Measurements from ENCODE around the gene DDX1. TPM values are rescaled to one million over a fixed set of nuclear protein-coding genes. Genes with fewer than 3 reads are reported as not detected.

The DDX1 gene
- total RNA-seq, 1 donor from 2014 or later: 68.6 TPM

DNA sequence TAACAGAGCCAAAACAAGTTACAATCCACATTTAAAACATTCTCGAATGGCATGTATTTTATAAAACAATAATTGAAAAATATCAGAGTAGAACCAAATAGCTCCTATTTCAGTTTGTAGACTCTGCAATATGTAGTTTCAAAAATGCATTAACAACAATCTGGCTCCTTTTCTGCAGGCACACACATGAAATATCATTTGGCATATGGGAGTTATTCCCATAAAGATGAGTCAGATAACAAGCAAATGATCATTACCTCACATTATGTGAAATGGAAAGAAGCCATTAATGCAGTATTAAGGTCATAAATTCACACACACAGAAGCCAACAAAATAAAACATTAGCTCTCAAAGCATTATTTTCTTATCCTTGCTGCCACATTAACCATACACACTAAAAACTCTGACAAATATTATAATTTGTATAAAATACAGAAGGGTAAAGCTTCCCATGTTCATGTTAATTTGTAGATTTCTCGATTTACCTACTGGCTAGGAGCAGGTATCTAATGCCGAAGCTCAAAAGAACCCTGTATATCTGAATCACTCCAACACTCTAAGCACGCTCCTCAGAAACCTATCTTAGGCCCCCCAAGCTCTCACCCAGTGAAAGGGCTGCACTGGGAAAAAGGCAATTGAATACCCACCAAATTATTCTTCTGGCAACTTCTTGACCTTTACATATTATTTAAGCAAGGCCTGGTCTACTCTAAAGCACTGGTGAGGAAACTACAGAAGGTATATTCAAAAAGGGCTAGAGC is 44.4 kb upstream of the DDX1 start:
- DNase-seq (no peak), ATAC-seq (no peak)
- TF ChIP-seq, protein P1, sequence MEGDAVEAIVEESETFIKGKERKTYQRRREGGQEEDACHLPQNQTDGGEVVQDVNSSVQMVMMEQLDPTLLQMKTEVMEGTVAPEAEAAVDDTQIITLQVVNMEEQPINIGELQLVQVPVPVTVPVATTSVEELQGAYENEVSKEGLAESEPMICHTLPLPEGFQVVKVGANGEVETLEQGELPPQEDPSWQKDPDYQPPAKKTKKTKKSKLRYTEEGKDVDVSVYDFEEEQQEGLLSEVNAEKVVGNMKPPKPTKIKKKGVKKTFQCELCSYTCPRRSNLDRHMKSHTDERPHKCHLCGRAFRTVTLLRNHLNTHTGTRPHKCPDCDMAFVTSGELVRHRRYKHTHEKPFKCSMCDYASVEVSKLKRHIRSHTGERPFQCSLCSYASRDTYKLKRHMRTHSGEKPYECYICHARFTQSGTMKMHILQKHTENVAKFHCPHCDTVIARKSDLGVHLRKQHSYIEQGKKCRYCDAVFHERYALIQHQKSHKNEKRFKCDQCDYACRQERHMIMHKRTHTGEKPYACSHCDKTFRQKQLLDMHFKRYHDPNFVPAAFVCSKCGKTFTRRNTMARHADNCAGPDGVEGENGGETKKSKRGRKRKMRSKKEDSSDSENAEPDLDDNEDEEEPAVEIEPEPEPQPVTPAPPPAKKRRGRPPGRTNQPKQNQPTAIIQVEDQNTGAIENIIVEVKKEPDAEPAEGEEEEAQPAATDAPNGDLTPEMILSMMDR (IDR thresholded peaks at IDR 0.05): no peak
- Histone ChIP-seq H3K36me3 (peaks cover 40% of the 10 kb centered on the region), H3K4me3 (no peak overlapping the region), H3K27ac (no peak overlapping the region), H3K9me3 (no peaks in the 10 kb centered on the region), H3K4me1 (no peaks in the 10 kb centered on the region), H3K27me3 (no peaks in the 10 kb centered on the region)
- intact Hi-C loops (cut with DNase I): no loop called here

GRCh38 chr2:15548974-15549373 is 42.7 kb upstream of the DDX1 start:
- no peak overlapping the region for H3K27ac ChIP-seq
- intact Hi-C loops (cut with DNase I): no loop called here
- no peak for ATAC-seq
- H3K4me3 ChIP-seq: no peak overlapping the region
- no peaks in the 10 kb centered on the region for H3K27me3 ChIP-seq
- TF ChIP-seq, protein P1 (IDR thresholded peaks at IDR 0.05): no peak
- H3K36me3 ChIP-seq: peaks cover 50% of the 10 kb centered on the region
- DNase-seq: no peak
- H3K9me3 ChIP-seq: no peaks in the 10 kb centered on the region
- no peaks in the 10 kb centered on the region for H3K4me1 ChIP-seq

DNA sequence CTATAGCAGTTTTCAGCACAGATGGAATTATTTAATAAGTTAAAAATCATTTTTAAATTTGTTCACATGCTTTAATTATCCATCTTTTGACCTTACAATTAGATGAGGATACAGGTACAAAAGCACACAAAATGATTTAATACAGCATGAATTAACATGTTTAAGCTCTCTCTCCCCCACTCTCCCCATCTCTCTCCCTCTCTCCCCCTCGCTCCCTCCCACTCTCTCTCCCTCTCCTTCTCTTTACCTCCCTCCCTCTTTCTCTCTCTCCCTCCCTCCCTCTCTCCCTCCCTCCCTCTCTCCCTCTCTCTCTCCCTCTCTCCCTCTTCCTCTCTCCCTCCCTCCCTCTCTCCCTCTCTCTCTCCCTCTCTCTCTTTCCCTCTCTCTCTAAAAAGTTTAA is 38.1 kb upstream of the DDX1 start:
- Histone ChIP-seq H3K9me3 (no peaks in the 10 kb centered on the region), H3K4me3 (no peak overlapping the region), H3K4me1 (peaks cover 1% of the 10 kb centered on the region), H3K36me3 (peaks cover 42% of the 10 kb centered on the region), H3K27me3 (no peaks in the 10 kb centered on the region), H3K27ac (no peak overlapping the region)
- intact Hi-C loops (cut with DNase I): no loop called here
- ATAC-seq (no peak), DNase-seq (no peak)
- TF ChIP-seq, protein P1 (IDR thresholded peaks at IDR 0.05): no peak

GRCh38 chr2:15553951-15554350 is 37.7 kb upstream of the DDX1 start:
- Histone ChIP-seq H3K36me3 (peaks cover 37% of the 10 kb centered on the region), H3K4me1 (peaks cover 4% of the 10 kb centered on the region), H3K27me3 (no peaks in the 10 kb centered on the region), H3K4me3 (no peak overlapping the region), H3K9me3 (no peaks in the 10 kb centered on the region), H3K27ac (no peak overlapping the region)
- ATAC-seq (no peak), DNase-seq (no peak)
- TF ChIP-seq, protein P1 (IDR thresholded peaks at IDR 0.05): no peak
- intact Hi-C loops (cut with DNase I): no loop called here

GRCh38 chr2:15554525-15555218 is 37.0 kb upstream of the DDX1 start:
- TF ChIP-seq, protein P1 (IDR thresholded peaks at IDR 0.05): no peak

More at GRCh38 chr2:15554525-15555218, 37.0 kb upstream of the DDX1 start:
- intact Hi-C loops (cut with DNase I): no loop called here
- no peaks in the 10 kb centered on the region for H3K27me3 ChIP-seq
- no peak overlapping the region for H3K27ac ChIP-seq
- no peaks in the 10 kb centered on the region for H3K9me3 ChIP-seq
- no peak overlapping the region for H3K4me3 ChIP-seq
- H3K4me1 ChIP-seq: peaks cover 10% of the 10 kb centered on the region
- DNase-seq (no peak), ATAC-seq (no peak)
- H3K36me3 ChIP-seq: peaks cover 30% of the 10 kb centered on the region
